GM18870 (cell line): ENCODE results near the gene SH3D19.
"Not testable (repeated sequence)": the region's sequence is repeated elsewhere in the genome, so short reads cannot be mapped to it uniquely, and the experiment has no call there.

ENCODE experiments used
- ATAC-seq: cut with Tn5 transposase; IDR thresholded peaks from one replicate; pipeline ENCODE4 v1.9.1; 2021; ENCODE audit warnings: moderate library complexity; ENCODE audit not compliant: unreplicated experiment

The SH3D19 gene

DNA sequence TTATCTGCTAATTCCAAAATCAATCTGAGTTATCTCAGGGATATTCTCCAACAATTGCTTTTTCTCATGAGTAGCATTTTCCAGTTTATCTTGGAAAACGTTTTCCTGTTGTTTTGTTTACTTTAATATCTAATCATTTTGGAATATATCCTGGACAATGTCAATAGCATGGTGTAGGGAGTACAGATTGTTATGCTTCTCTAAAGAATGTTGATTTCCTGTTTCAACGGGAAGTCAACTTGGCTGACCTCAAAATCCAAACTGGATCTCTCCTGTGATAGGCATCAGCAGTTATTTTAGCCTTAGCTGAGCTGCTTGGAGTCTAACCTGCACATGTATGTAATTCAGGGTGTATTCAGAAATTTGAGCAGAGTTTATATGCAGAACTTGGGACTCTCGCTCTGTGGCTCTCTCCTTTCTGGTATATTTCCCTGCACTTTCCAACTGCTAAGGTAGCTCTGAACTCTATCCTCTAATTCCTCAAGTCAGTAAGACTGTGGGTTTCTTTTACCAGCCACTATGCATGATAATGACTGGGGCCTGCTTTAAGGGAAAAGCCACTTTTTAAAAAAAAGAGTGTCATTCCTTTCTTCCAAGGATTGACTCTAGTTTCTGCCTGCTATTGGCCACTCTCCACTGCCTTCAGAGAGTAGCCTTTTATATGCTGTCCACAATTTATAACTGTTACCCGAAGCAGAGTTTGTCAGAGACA lies 40.7 kb downstream of the SH3D19 start:
- no peak for ATAC-seq

DNA sequence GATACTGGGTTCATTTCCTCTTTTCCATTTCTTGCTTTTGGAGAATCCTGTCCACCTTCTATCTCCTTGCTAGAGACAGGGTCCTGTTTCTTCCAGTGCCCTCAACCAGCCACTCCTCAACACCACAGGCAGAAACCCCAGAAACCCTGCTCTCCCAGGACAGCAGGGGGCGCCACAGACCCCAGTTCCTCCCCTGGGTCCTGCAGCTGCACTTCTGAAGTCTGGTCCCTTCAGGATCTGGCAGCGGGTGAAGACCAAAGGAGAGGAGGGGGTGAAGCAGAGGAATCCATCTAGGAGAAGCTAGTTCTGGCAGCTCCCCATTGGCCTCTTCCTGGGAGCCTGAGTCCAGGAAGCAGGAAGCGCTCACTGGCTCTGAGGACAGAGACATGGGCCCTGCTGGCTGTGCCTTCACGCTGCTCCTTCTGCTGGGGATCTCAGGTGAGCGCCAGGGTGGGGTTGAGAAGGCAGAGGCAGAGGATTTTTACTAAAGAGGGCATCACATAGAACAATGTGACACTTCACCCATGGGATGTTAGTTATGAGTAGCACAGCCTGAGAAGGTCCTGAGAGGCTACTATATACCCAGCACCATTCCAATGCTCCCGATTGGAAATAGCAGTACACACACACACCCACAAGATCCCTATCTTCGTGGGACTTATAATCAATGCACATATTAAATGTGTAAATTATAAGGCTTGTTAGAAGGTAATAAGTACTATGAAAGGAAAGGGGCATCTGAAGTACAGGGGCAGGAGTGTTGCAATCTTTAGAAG lies 48.4 kb downstream of the SH3D19 start, which contains the start of gene PRSS48:
Gene PRSS48 (plus strand): TSS at position 375 of the 776 bp plus-strand sequence. CDS start 12 bp downstream, at position 387.
- no peak for ATAC-seq

DNA sequence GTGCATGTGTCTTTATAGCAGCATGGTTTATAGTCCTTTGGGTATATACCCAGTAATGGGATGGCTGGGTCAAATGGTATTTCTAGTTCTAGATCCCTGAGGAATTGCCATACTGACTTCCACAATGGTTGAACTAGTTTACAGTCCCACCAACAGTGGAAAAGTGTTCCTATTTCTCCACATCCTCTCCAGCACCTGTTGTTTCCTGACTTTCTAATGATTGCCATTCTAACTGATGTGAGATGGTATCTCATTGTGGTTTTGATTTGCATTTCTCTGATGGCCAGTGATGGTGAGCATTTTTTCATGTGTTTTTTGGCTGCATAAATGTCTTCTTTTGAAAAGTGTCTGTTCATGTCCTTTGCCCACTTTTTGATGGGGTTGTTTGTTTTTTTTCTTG lies 56.5 kb downstream of the SH3D19 start:
- not testable (repeated sequence) for ATAC-seq

DNA sequence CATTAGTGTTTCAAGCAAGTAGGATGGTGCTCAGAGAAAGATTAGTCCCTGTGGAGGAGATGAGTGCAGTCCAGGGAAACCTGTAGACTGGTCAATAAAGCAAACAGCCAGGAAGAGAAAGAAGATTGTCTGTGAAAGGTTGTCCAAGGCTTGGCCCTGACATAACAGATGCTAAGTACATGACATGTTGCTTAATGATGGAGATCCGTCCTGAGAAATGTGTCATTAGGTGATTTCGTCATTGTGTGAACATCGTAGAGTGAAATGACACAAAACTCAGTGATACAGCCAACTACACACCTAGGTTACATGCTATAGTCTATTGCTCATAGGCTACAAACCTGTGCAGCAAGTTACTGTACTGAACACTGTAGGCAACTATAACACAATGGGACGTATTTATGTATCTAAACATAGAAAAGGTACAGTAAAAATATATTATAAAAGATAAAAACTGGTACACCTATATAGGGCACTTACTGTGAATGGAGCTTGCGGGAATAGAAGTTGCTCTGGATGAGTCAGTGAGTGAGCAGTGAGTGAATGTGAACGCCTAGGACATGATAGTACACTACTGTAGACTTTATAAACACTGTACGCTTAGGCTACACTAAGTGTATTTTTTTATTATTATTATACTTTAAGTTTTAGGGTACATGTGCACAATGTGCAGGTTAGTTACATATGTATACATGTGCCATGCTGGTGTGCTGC lies 57.4 kb downstream of the SH3D19 start:
- no peak for ATAC-seq

DNA sequence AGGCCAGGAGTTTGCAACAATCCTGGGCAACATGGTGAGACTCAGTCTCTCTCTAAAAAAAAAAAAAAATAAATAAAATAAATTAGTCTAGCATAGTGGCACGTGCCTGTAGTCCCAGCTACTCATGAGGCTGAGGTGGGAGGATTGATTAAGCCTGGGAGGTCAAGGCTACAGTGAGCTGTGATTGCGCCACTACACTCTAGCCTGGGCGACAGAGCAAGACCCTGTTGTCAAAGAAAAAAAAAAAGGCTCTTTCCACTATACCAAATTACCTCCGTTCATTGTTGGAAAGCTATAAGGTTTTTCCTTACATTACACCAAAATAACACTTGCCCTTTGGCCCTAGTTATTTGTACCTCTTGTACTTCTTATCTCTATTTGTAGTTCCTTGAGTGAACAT lies 58.3 kb downstream of the SH3D19 start:
- ATAC-seq: no peak

DNA sequence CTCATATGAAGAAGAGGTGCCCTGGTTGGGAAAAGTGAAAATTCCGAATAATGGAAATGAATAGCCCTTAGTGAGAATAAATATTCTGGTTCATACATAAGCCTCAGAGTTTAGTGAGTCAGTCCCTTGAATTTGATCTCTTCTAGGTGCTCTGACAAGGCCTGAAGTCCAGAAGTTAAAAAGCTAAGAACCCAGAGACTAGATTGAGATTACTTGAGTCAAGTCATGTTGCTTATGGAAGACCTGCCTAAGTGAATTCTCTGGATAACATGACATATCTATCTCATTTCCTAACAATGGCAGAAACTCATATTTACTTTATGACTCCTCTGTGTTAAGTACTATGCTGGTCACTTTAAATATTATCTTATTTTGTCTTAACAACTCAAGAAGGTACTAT lies 58.9 kb downstream of the SH3D19 start:
- no peak for ATAC-seq

DNA sequence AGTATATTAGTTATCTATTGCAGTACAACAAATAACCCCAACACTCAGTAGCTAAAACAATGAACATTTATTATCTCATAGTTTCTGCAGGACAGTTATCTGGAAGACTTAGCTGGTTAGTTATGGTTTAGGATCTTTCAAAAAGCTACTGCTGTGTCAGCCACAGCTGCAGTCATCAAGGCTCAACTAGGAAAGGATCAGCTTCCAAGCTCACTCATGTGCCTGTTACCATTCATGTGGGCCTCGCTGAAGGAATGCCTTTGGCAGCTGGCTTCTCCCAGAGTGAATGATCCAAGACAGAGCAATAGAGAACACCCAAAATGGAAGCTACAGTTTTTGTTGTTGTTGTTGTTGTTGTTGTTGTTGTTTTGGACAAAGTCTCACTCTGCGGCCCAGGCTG lies 62.0 kb downstream of the SH3D19 start:
- ATAC-seq: no peak

DNA sequence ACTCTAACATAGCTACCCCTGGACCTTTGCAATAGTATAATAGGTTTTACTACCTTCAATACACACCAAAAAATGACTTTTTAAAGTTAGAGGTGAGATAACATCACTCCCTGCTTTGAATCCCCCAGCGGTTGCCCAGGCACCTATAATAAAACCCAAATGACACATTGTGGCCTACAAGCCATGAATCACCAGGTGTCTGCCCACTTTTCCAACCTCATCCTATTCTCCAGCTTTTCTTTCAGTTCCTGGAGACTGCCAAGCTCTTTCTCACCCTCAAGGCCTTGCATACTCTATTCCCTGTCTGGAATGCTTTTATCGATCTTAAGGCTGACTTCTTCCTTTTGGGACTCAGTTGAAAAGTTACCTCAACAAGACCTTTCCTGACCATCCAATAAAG lies 64.9 kb downstream of the SH3D19 start:
- ATAC-seq: no peak

DNA sequence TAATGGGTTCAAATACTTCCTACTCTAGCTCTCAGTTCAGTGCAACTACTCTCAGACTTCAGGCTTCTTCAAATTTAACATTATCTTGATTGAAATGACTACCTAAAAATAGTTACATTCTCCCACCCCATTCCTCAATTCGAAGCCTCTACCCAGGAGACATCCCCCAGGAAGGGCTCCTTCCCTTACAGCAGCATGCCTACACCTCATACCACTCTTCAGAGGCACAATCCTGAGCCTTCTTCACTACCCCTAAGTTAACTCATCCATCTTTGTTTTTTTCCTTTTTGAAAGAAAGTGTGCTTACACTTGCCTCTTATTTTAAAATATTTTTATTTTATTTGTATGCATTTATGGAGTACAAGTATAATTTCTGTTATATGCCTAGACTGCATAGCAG lies 65.7 kb downstream of the SH3D19 start:
- ATAC-seq: no peak

DNA sequence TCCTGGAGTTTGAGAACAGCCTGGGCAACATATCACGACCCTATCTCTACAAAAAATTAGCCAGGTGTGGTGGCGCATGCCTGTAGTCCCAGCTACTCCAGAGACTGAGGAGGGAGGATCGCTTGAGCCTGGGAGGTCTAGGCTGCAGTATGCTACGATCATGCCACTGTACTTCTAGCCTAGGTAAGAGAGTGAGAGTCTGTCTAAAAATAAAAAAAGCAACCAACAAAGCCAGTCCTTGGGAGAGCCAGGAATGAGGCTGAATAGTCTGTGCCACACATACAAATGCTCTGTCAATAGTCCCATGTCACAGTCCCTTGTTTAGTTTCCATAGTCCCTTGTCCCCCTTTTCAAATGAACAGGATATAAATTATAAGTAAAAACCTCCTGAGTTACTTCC lies 67.7 kb downstream of the SH3D19 start:
- ATAC-seq: no peak

DNA sequence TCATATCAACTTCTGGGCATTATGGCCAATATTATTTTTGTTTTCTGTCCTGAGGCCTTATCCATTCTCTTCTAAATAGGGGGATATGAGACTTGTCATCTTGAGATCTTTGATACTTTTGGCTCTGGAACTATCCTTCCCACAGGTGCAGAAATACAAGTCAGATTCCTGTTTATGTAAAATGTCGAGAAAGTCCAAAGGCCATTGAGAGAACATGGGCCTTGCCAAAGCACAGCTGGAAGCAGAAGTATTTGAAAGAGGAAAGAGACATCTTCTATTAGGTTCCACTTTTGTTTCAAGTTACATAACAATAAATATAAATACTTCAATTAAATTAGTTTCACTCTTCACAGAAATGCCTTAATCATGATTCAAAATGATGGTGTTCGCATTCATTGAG lies 69.3 kb downstream of the SH3D19 start:
- ATAC-seq: no peak

DNA sequence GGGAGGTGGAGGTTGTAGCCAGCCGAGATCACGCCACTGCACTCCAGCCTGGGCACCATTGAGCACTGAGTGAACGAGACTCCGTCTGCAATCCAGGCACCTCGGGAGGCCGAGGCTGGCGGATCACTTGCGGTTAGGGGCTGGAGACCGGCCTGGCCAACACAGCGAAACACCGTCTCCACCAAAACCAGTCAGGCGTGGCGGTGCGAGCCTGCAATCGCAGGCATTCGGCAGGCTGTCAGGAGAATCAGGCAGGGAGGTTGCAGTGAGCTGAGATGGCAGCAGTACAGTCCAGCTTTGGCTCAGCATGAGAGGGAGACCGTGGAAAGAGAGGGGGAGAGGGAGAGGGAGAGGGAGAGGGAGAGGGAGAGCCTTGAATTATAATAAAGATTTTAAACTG lies 69.7 kb downstream of the SH3D19 start:
- not testable (repeated sequence) for ATAC-seq

DNA sequence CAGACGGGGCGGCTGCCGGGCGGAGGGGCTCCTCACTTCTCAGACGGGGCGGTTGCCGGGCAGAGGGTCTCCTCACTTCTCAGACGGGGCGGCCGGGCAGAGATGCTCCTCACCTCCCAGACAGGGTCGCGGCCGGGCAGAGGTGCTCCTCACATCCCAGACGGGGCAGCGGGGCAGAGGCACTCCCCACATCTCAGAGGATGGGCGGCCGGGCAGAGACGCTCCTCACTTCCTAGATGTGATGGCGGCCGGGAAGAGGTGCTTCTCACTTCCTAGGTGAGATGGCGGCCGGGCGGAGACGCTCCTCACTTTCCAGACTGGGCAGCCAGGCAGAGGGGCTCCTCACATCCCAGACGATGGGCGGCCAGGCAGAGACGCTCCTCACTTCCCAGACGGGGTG lies 70.2 kb downstream of the SH3D19 start:
- not testable (repeated sequence) for ATAC-seq

DNA sequence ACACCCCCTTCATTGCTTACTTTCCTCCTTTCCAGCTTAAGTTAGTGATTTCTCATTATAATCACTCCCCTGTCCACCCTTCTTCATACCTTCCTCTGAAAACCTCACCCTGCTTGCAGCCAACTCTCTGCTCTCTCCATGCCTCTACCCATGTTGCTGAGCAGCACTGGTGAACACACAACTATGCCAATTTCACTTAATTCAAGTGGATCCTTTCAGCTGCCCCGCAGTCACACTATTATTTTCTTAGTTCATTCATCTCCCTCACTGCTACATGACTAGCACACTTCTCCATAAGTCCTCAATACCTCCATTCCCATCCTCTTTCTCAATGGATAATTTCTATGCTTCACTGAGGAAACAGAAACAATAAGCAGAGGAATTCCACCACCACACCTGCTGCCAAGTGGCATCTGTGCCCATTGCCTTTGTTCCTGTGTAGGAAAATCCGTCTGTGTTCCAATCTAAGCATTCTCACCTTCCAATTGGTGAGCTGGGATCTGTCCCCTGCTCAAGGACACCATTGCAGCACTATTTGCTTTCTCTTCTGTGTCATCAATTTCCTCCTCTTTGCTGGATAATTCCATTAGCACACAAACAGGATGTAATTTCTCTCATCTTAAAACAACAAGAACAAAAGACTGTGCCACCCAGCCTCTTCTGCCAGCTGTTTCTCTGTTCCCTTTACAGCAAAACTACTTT lies 73.7 kb downstream of the SH3D19 start:
- ATAC-seq: no peak

DNA sequence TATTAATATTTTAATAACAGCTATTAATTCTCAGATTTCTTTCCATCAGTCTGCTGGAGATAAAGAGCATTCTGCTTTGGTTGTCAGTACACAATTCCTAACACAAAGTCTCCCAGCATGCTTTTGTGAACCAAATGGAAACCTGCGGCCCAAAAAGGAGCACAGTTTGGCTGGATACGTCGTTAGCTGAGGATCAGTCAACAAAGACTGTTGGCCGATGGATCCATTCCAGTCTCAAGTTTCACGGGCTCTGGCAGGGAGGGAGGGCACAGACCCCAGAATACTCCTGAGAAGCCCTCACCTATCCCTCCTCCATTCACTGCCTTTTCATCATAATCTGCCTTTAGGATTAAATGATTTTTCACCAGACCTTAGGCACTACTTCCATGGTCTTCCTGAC lies 74.7 kb downstream of the SH3D19 start:
- ATAC-seq: no peak

DNA sequence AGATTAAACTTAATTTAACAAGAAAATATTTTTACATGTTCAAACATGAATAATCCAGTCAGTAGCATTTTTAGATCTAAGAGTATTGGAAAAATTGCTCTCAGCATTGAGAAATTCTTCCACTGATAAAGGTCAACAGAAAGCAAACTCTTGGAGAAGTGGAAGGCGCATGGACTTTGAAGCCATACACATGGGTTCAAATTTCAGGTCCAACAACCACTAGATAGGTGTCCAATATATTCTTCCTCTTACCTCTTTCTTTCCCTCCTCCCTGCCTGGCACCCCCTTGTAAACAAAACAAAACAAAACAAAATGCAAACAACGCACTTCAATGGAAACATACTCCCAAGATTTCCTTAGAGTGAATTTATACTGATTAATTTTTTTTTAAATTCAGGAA lies 76.9 kb downstream of the SH3D19 start:
- no peak for ATAC-seq

DNA sequence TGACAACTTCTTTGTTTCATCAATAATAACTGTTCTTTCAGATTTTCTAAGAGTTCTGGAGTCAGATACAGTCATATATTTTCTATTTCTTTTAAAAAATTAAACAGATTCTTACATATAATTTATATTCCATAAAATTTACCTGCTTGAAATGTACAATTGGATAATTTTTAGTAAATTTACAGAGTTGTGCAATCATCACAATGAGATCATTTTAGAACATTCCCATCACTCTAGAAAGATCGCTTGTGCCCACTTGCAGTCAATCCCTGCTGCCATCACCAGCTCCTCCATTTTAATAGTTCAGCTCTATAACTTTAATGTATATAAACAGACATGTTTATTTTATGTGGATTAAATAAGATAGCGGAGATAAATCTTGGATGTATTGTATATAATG lies 78.0 kb downstream of the SH3D19 start:
- ATAC-seq: no peak

DNA sequence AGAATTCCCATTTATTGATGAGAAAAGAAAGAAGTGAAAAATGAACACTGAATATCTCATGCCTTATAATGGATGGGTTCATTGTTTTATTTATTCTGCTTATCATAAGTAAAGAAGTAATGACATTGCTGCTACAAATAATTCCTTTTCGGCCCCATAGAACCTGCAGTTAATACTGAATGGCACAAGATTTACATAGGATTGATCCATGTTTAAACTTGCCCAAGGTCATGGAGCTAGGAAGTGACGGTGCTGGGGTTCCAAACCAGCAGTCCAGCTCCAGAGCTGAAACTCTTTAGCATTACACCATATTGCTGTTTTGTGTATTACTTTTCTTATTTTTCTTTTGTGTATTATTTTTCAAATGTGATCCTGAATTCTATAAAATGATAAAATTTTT lies 78.7 kb downstream of the SH3D19 start:
- no peak for ATAC-seq

DNA sequence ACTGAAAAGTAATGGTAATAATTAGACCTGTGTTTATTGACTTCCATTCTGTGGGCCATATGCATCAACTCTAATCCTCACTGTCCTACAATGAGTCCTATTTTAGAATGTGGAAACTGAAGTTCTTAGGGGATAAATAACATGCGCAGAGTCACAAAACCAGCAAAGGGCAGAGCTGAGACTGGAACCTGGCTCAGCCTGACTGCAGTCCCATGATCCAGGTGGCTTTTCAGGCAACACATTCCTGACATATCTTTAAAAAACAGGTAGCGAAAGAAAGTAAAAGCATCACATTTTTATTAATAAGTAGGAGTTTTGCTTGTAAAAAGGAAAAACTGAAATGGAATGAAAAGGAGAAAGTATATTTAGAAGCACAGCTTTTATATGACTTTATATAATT lies 83.1 kb downstream of the SH3D19 start:
- no peak for ATAC-seq

DNA sequence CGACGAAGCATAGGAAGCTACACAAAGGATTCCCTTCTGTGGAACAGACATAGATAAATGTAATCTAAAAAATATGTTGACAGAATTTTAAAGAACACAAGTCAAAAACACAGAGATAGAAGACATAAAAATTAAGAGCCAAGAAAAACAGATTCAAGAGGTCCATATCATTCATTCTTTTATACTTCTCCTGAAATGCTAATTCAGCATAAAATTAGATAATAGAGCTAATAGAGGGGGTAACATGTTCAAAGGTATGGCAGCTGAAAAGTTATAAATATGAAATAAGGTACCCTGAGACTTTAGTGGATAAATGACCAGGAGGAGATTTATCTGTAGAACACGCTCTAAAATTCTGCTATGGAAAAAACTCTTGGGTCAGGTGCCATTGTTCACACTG lies 85.8 kb downstream of the SH3D19 start:
- ATAC-seq: no peak

DNA sequence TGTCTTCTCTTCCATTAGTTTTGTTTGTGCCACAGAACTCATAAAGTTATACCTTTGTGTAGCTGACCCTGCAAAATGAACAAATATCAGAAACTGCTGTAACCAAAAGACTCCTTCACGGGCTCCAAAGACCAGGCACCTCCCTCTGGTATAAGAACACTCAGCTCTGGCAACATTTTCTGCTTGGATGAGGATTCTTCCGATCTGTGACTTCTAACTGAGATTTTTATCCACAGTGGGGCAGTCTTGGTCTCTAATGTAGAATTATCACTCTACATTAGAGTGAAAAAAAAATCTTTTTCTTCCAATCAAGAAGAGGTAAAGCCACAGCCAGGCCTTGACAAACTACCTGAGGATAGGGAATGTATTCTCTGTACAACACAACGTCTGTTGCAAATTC lies 86.9 kb downstream of the SH3D19 start:
- no peak for ATAC-seq
